WI38 (cell line): ENCODE data around the gene KRT16.
"Not testable (repeated sequence)": the region's sequence is repeated elsewhere in the genome, so short reads cannot be mapped to it uniquely, and the experiment has no call there.

Experiments used
- H3K4me3 ChIP-seq: 2 replicates; pipeline ENCODE4 v1.5.1; 2011; ENCODE audit warnings: low read depth, mild to moderate bottlenecking, control low read depth, low read length
- TF ChIP-seq, protein P1 (sequence below): IDR thresholded peaks from 2 replicates; pipeline ENCODE4 v1.5.1; 2012; ENCODE audit warnings: low read depth, mild to moderate bottlenecking, control low read depth, low read length

KRT16 gene

GRCh38 chr17:41580244-41580575, 32.4 kb downstream of the KRT16 start:
- no peak overlapping the region for H3K4me3 ChIP-seq
- TF ChIP-seq, protein P1, sequence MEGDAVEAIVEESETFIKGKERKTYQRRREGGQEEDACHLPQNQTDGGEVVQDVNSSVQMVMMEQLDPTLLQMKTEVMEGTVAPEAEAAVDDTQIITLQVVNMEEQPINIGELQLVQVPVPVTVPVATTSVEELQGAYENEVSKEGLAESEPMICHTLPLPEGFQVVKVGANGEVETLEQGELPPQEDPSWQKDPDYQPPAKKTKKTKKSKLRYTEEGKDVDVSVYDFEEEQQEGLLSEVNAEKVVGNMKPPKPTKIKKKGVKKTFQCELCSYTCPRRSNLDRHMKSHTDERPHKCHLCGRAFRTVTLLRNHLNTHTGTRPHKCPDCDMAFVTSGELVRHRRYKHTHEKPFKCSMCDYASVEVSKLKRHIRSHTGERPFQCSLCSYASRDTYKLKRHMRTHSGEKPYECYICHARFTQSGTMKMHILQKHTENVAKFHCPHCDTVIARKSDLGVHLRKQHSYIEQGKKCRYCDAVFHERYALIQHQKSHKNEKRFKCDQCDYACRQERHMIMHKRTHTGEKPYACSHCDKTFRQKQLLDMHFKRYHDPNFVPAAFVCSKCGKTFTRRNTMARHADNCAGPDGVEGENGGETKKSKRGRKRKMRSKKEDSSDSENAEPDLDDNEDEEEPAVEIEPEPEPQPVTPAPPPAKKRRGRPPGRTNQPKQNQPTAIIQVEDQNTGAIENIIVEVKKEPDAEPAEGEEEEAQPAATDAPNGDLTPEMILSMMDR = no peak

- no peak overlapping the region for H3K4me3 ChIP-seq
- TF ChIP-seq, protein P1 = peak; percentile 91
These were observed 32.9 kb downstream of the KRT16 start for GRCh38 chr17:41579484-41580243.

DNA sequence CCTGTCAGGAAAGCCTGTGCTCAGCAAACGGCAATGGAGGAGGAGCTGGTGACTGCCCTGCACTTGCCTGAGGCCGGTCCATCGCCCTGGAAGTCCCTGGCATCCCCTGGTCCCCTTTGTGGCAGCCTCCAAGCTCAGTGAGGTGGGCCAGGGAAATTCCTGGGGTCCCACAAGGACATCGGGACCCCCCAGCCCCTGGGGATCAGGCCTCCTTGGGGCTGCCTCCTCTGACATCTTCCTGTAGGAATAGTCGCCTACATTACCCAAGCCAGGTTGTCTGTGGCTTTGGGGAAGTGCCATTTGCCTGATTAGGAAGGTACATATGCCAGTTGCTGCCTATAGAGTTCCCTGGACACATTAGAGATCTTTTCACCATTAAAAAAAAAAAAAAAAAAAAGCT, 33.6 kb downstream of the KRT16 start:
- TF ChIP-seq, protein P1 = no peak
- no peak overlapping the region for H3K4me3 ChIP-seq

DNA sequence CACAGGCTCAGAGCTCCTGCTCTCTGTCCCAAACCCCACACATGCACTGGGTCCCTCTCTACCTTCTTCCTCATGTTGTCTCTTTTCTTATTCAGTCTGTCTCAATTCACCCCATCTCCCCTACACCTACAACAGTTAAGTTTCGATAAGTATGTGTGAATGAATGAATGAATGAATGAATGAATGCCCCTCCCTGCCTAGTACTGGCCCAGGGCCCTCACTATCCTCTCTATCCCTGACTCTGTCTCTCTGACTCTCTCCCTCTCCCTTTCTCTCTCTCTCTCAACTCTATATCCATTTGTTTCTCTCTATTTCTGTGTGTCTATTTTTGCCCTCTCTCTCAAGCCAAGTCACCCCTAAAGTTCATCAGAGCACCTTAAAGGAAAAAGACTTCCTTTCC, 34.0 kb downstream of the KRT16 start:
- TF ChIP-seq, protein P1 = no peak
- H3K4me3 ChIP-seq = no peak overlapping the region

GRCh38 chr17:41576740-41577139, 35.8 kb downstream of the KRT16 start:
- not testable (repeated sequence) for H3K4me3 ChIP-seq

GRCh38 chr17:41575336-41575735, 37.2 kb downstream of the KRT16 start:
- no peak overlapping the region for H3K4me3 ChIP-seq
- TF ChIP-seq, protein P1 = no peak

- no peak within 1 kb of the TSS for H3K4me3 ChIP-seq
- TF ChIP-seq, protein P1 = no peak
These were observed 40.8 kb downstream of the KRT16 start, which contains the start of gene KRT9 for GRCh38 chr17:41571561-41572434. KRT9 (minus strand) TSS chr17:41572059; CDS start chr17:41571992, 67 bp downstream.
